MCF 10A (cell line): ENCODE results near the gene TBC1D2B. TPM values are rescaled to one million over a fixed set of nuclear protein-coding genes. Genes with fewer than 3 reads are reported as not detected.

ENCODE experiments used
- BruUV-seq: library from RNA; stranded (reverse); fragments of 400-500 nt; replicated peaks from 2 replicates; lab custom pipeline; 2021; lab: Mats Ljungman, UMichigan
- CTCF ChIA-PET: fragments of 300-600 bp; sonication (Branson Sonifier 250); formaldehyde crosslinking; extraction: SDS; loops from one replicate; lab custom pipeline; 2021; ENCODE audit warnings: antibody characterized with exemption, inconsistent platforms; lab: Yijun Ruan, JAX
- POLR2A ChIA-PET: fragments of 300-600, 350-650 bp; sonication (Branson Sonifier 250); formaldehyde crosslinking; extraction: SDS; loops from one replicate; lab custom pipeline; 2020; ENCODE audit warnings: antibody characterized with exemption, inconsistent platforms; lab: Yijun Ruan, JAX
- DNase-seq: peaks from one replicate; pipeline ENCODE4 v3.0.0-alpha.2; 2018; ENCODE audit not compliant: unreplicated experiment
- H3K27ac Mint-ChIP-seq: one replicate; pipeline ENCODE4 v1.8.0; 2022; ENCODE audit warnings: mild to moderate bottlenecking, low read depth, mixed read lengths; ENCODE audit not compliant: unreplicated experiment
- H3K27me3 Mint-ChIP-seq: one replicate; pipeline ENCODE4 v1.8.0; 2022; ENCODE audit warnings: mixed read lengths; ENCODE audit not compliant: insufficient read depth, unreplicated experiment
- H3K36me3 Mint-ChIP-seq: one replicate; pipeline ENCODE4 v1.8.0; 2022; ENCODE audit warnings: mild to moderate bottlenecking, moderate library complexity, mixed read lengths; ENCODE audit not compliant: insufficient read depth, unreplicated experiment
- H3K4me1 Mint-ChIP-seq: one replicate; pipeline ENCODE4 v1.8.0; 2022; ENCODE audit warnings: mixed read lengths; ENCODE audit not compliant: insufficient read depth, unreplicated experiment
- H3K4me3 Mint-ChIP-seq: one replicate; pipeline ENCODE4 v1.8.0; 2022; ENCODE audit warnings: mild to moderate bottlenecking, moderate library complexity, mixed read lengths; ENCODE audit not compliant: unreplicated experiment
- H3K9me3 Mint-ChIP-seq: one replicate; pipeline ENCODE4 v1.8.0; 2022; ENCODE audit warnings: mixed read lengths; ENCODE audit not compliant: unreplicated experiment
- intact Hi-C: fragments of 100-400 bp; cut with micrococcal nuclease; formaldehyde crosslinking; loops from 2 replicates; pipeline ENCODE4 v1.14.1; 2022
- total RNA-seq: library from RNA; stranded (reverse); gene quantifications from 2 replicates; pipeline ENCODE4 v1.2.3, GENCODE V29; 2022
- TF ChIP-seq, protein P1 (sequence below): fragments of 200-600 bp; IDR thresholded peaks from one replicate; pipeline ENCODE4 v1.8.0; 2022; ENCODE audit warnings: antibody characterized with exemption, mild to moderate bottlenecking; ENCODE audit not compliant: unreplicated experiment

Gene TBC1D2B
- total RNA-seq, 1 experiment from 2014 or later = 21.2 TPM

DNA sequence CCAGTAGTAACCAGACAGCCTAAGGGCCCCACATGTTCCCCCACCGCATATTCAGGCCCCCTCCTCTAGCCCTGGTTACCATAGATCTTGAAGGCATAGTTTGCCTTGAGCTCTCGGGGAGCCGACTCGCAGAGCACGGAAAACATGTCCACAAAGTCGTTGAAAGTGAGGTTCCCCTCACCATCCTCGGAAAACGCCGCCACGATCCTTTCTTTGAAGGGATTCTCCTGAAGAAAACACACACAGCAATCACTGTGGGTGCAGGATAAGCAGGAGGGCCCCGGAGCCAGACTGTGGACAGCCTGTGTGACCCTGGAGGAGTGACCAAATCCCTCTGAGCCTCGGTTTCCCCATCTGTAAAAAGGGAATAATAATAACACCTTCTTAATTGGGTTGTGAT is 31.6 kb upstream of the TBC1D2B start:
- intact Hi-C loops = loop anchor here (2.0 kb wide), 2 partner anchors 150 to 206 kb away; no protein-coding TSS in a partner anchor

DNA sequence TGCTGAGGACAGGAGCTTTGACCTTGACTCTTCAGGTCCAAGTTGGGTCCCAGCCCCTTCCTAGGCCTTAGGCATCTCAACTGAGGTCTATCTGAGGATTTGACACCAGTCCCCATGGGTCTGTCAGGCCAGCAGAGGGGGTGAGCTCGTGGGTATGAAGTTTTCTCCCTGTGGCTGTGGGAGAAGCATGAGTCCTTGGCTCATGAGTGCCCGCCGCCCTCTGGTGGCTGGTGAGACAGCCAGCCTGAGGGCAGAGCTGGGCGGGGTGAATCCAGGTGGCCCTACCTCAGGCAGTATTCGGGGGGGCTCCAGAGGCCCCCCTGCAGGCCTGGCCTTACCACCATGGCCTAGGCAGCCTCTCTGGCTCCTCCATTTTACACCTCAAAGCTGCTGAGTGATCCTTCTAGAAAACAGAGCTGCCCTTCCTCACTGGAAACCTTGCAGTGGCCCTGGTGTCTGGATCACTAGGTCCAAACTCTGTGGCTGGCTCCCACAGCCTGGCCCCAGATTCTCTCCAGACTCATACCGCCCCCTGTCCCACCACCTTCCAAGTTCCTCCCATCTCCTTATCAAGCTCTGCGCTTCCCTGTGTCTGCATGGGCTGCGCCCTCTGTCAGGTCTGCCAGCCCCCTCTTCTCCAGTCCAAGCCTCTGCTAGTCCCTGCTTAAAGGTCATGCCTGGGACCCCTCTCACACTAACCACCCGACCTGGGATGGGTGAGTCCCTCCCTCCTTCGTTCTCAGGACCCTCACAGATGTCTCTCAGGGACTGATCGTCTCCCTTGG is 31.0 kb upstream of the TBC1D2B start:
- H3K4me1 Mint-ChIP-seq = no peaks in the 10 kb centered on the region
- intact Hi-C loops = loop anchor here (1.0 to 2.0 kb wide), 4 partner anchors 108 to 206 kb away; no protein-coding TSS in a partner anchor
- ChIA-PET POLR2A (interaction anchor here (0.6 to 1.7 kb wide), 8 partner anchors 15 to 1032 kb away, joined by 3 read pairs; no protein-coding TSS in a partner anchor), CTCF (interaction anchor here (0.5 to 12.7 kb wide), 54 partner anchors 9 to 1027 kb away, joined by 3 to 289 read pairs (median 4); partner anchors contain the start of gene TBC1D2B)
- TF ChIP-seq, protein P1, sequence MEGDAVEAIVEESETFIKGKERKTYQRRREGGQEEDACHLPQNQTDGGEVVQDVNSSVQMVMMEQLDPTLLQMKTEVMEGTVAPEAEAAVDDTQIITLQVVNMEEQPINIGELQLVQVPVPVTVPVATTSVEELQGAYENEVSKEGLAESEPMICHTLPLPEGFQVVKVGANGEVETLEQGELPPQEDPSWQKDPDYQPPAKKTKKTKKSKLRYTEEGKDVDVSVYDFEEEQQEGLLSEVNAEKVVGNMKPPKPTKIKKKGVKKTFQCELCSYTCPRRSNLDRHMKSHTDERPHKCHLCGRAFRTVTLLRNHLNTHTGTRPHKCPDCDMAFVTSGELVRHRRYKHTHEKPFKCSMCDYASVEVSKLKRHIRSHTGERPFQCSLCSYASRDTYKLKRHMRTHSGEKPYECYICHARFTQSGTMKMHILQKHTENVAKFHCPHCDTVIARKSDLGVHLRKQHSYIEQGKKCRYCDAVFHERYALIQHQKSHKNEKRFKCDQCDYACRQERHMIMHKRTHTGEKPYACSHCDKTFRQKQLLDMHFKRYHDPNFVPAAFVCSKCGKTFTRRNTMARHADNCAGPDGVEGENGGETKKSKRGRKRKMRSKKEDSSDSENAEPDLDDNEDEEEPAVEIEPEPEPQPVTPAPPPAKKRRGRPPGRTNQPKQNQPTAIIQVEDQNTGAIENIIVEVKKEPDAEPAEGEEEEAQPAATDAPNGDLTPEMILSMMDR = peak; percentile 90
- H3K4me3 Mint-ChIP-seq = no peak overlapping the region
- H3K27me3 Mint-ChIP-seq = no peaks in the 10 kb centered on the region
- no peaks in the 10 kb centered on the region for H3K9me3 Mint-ChIP-seq
- peak; percentile 84 for DNase-seq
- no peaks in the 10 kb centered on the region for H3K36me3 Mint-ChIP-seq
- H3K27ac Mint-ChIP-seq = no peak overlapping the region
- no TSS peak for BruUV-seq

More for the DNA sequence above, 31.6 kb upstream of the TBC1D2B start:
- DNase-seq = no peak
- Mint-ChIP-seq H3K4me1 (no peaks in the 10 kb centered on the region), H3K36me3 (no peaks in the 10 kb centered on the region), H3K27me3 (no peaks in the 10 kb centered on the region), H3K4me3 (no peak overlapping the region), H3K9me3 (no peaks in the 10 kb centered on the region), H3K27ac (no peak overlapping the region)
- ChIA-PET CTCF (interaction anchor here (0.5 to 12.7 kb wide), 35 partner anchors 11 to 1546 kb away, joined by 3 to 289 read pairs (median 5); partner anchors contain the start of gene TBC1D2B), POLR2A (interaction anchor here (0.7 to 1.1 kb wide), 3 partner anchors 141 to 1033 kb away, joined by 3 read pairs; no protein-coding TSS in a partner anchor)
- BruUV-seq = no TSS peak
- TF ChIP-seq, protein P1 = no peak

DNA sequence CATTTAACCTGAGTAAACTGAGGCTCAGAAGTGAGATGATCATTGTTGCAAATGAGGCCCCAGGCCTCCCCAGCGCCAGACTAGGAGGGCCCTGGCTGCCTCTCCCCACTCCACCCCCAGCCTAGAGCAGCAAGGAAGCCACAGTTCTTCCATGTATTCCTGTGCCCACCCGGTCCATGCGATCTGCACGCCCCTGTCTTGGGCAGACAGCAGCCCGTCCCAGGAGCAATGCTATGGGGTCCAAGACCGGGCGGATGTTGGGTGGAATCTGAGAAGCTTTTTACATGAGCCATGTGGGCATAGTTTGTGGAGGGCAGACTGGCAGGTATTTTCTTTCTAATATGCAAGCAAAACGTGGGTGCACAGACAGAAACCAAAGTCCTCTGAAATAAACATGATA is 30.0 kb upstream of the TBC1D2B start:
- POLR2A ChIA-PET = interaction anchor here (0.9 to 1.7 kb wide), 3 partner anchors 14 to 113 kb away, joined by 3 read pairs; no protein-coding TSS in a partner anchor
- TF ChIP-seq, protein P1 = no peak
- intact Hi-C loops = no loop called here
- DNase-seq = no peak
- no peaks in the 10 kb centered on the region for H3K27me3 Mint-ChIP-seq
- no peaks in the 10 kb centered on the region for H3K36me3 Mint-ChIP-seq
- H3K27ac Mint-ChIP-seq = no peak overlapping the region
- no peaks in the 10 kb centered on the region for H3K4me1 Mint-ChIP-seq
- no TSS peak for BruUV-seq
- CTCF ChIA-PET = interaction anchor here (0.7 to 12.7 kb wide), 25 partner anchors 10 to 256 kb away, joined by 3 to 289 read pairs (median 5); no protein-coding TSS in a partner anchor
- H3K4me3 Mint-ChIP-seq = no peak overlapping the region
- H3K9me3 Mint-ChIP-seq = no peaks in the 10 kb centered on the region
